Esophagus muscularis mucosa (tissue), 3 donors: ENCODE results near the gene B4GALT5.

ENCODE experiments used
- POLR2A ChIP-seq: fragments of 450-650 bp; IDR thresholded peaks from one replicate; pipeline ENCODE4 v1.6.1; 2017; ENCODE audit warnings: antibody characterized with exemption, moderate library complexity, mild to moderate bottlenecking, low read depth
- POLR2AphosphoS5 ChIP-seq, 2 donors: sonication (generic); formaldehyde crosslinking; IDR thresholded peaks; one replicate each; pipeline ENCODE4 v1.6.1; 2017; ENCODE audit warnings: antibody characterized with exemption in 2 of 2
- TF ChIP-seq, protein P1 (sequence below), 3 experiments: fragments of 200-600 bp in 2 of 3; fragments of 450-650 bp in 1 of 3; sonication (generic) in 2 of 3; IDR thresholded peaks; one replicate each; pipeline ENCODE4 v1.5.1; 2017 to 2019; ENCODE audit warnings: antibody characterized with exemption in 3 of 3, mild to moderate bottlenecking in 2 of 3, moderate library complexity in 1 of 3

DNA sequence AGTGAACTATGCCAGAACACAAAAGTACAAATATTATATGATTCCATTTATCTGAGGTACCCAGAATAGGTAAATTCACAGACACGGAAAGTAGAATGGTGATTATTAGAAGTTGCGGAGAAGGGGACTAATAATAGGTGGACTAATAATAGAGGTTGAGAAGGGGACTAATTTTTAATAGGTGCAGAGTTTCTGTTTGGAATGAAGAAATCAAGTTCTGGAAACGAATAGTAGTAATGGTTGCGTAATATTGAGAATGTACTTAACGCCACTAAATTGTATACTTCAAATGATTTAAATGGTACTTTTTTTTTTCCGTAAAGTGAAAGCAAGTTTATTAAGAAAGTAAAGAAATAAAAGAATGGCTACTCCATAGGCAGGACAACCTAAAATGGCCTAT lies 33.2 kb downstream of the B4GALT5 start:
- no peak for TF ChIP-seq POLR2A
- TF ChIP-seq, protein P1, sequence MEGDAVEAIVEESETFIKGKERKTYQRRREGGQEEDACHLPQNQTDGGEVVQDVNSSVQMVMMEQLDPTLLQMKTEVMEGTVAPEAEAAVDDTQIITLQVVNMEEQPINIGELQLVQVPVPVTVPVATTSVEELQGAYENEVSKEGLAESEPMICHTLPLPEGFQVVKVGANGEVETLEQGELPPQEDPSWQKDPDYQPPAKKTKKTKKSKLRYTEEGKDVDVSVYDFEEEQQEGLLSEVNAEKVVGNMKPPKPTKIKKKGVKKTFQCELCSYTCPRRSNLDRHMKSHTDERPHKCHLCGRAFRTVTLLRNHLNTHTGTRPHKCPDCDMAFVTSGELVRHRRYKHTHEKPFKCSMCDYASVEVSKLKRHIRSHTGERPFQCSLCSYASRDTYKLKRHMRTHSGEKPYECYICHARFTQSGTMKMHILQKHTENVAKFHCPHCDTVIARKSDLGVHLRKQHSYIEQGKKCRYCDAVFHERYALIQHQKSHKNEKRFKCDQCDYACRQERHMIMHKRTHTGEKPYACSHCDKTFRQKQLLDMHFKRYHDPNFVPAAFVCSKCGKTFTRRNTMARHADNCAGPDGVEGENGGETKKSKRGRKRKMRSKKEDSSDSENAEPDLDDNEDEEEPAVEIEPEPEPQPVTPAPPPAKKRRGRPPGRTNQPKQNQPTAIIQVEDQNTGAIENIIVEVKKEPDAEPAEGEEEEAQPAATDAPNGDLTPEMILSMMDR (IDR thresholded peaks at IDR 0.05): no peak
- TF ChIP-seq POLR2AphosphoS5 (IDR thresholded peaks at IDR 0.05): no peak
